GM12865 (cell line): ENCODE results near the gene ENPP7.

ENCODE experiments used
- DNase-seq: peaks from one replicate; pipeline ENCODE4 v3.0.0; 2010; ENCODE audit warnings: low read depth
- H3K4me3 ChIP-seq: 2 replicates; pipeline ENCODE4 v1.5.1; 2011; ENCODE audit warnings: mild to moderate bottlenecking, low read depth, low read length, control low read depth
- TF ChIP-seq, protein P1 (sequence below): IDR thresholded peaks from 2 replicates; pipeline ENCODE4 v1.5.1; 2011; ENCODE audit warnings: low read length, control low read depth, low read depth, inconsistent platforms; ENCODE audit not compliant: insufficient read depth; ENCODE audit errors: missing control alignments

ENPP7 gene

GRCh38 chr17:79788989-79789942 is 58.5 kb downstream of the ENPP7 start:
- no peak overlapping the region for H3K4me3 ChIP-seq
- no peak for DNase-seq
- TF ChIP-seq, protein P1, sequence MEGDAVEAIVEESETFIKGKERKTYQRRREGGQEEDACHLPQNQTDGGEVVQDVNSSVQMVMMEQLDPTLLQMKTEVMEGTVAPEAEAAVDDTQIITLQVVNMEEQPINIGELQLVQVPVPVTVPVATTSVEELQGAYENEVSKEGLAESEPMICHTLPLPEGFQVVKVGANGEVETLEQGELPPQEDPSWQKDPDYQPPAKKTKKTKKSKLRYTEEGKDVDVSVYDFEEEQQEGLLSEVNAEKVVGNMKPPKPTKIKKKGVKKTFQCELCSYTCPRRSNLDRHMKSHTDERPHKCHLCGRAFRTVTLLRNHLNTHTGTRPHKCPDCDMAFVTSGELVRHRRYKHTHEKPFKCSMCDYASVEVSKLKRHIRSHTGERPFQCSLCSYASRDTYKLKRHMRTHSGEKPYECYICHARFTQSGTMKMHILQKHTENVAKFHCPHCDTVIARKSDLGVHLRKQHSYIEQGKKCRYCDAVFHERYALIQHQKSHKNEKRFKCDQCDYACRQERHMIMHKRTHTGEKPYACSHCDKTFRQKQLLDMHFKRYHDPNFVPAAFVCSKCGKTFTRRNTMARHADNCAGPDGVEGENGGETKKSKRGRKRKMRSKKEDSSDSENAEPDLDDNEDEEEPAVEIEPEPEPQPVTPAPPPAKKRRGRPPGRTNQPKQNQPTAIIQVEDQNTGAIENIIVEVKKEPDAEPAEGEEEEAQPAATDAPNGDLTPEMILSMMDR, result no peak

DNA sequence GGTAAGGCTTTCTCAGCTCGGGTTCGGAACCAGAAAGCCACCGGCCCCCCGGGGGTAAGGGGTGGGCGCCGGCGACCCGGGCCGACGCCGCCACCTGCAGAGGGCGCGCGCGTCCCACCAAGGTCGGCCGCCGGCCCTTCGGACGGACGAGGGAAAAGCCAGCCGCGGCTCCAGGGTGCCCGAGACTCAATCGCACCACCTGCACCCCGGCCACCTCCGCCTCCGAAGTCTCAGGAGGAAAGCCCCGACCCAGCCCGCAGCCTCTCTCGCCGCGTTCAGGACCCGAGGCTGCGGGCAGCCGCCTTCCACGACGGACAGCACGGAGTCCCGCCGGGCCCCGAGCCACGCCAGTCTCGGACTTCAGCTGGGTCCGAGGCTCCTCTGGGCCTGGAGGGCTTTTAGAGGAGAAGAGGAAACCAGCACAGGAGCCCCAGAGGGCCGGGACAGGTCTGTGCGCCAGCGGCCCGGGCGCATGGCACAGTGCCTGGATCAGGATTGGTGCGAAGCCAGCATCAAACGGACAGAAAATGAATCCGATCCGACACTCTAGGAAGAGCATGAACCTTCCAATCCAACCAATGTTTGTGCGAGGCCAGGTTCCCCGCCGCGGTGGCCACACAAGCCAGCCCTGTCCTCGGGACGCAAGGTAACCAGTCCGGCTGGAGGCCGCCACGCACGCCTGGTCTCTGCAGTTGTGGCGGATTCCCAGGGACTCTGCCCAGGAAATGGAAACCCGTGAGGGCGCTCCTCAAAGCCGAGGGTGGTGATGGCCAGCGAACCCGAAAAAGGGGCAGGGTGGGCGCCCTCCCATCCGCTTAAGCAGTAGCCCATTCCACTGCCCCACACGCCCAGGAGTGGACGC is 59.4 kb downstream of the ENPP7 start:
- peak; percentile 52 for DNase-seq
- TF ChIP-seq, protein P1, result peak; percentile 65

GRCh38 chr17:79790805-79791734 is 60.3 kb downstream of the ENPP7 start:
- no peak for DNase-seq
- no peak overlapping the region for H3K4me3 ChIP-seq
- TF ChIP-seq, protein P1, result no peak

More for the DNA sequence above, 59.4 kb downstream of the ENPP7 start:
- H3K4me3 ChIP-seq, result no peak overlapping the region

- no peak overlapping the region for H3K4me3 ChIP-seq
- TF ChIP-seq, protein P1, result no peak
- DNase-seq, result no peak
Measured at GRCh38 chr17:79791735-79792161, 61.0 kb downstream of the ENPP7 start.
